Panc1 (cell line): ENCODE data around the gene DLGAP4.

Experiments
- CTCF ChIP-seq: fragments of 450-650 bp; IDR thresholded peaks from 2 replicates; pipeline ENCODE4 v1.5.1; 2017; ENCODE audit warnings: mild to moderate bottlenecking
- SIN3A ChIP-seq: IDR thresholded peaks from 2 replicates; pipeline ENCODE4 v1.6.1; 2012; ENCODE audit warnings: low read depth, mild to moderate bottlenecking, low read length, moderate library complexity, borderline replicate concordance; ENCODE audit not compliant: insufficient read depth

- TF ChIP-seq CTCF: no peak
- TF ChIP-seq SIN3A: no peak
Observed at GRCh38 chr20:36399969-36400545, 93.9 kb downstream of the DLGAP4 start.
